Tibial nerve (tissue), 3 donors: ENCODE measurements around the gene LACTBL1.
"Not testable (repeated sequence)": the region's sequence is repeated elsewhere in the genome, so short reads cannot be mapped to it uniquely, and the experiment has no call there.

Experiments
- POLR2A ChIP-seq, 2 donors: fragments of 450-650 bp; IDR thresholded peaks; one replicate each; pipeline ENCODE4 v1.6.1; 2017; ENCODE audit warnings: antibody characterized with exemption in 2 of 2, mild to moderate bottlenecking in 2 of 2, moderate library complexity in 2 of 2
- TF ChIP-seq, protein P1 (sequence below), 5 experiments: fragments of 200-600 bp in 3 of 5; fragments of 450-650 bp in 2 of 5; sonication (generic) in 3 of 5; IDR thresholded peaks; one replicate each; pipeline ENCODE4 v1.5.1; 2016 to 2019; ENCODE audit warnings: antibody characterized with exemption in 5 of 5, mild to moderate bottlenecking in 3 of 5, moderate library complexity in 2 of 5

DNA sequence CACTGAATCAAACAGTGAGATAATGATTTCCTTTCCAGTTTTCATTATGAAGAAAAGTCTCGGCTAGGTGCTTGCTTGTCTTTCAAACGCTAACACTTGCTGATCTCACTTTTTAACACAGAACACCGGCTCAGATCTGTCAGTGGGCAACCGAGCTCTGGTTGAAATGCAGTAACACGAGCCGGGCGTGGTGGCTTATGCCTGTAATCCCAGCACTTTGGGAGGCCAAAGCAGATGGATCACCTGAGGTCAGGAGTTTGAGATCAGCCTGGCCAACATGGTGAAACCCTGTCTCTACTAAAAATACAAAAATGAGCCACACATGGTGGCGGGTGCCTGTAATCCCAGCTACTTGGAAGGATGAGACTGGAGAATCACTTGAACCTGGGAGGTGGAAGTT, 37.4 kb upstream of the LACTBL1 start:
- TF ChIP-seq POLR2A (IDR thresholded peaks at IDR 0.05): not testable (repeated sequence)
- TF ChIP-seq, protein P1, sequence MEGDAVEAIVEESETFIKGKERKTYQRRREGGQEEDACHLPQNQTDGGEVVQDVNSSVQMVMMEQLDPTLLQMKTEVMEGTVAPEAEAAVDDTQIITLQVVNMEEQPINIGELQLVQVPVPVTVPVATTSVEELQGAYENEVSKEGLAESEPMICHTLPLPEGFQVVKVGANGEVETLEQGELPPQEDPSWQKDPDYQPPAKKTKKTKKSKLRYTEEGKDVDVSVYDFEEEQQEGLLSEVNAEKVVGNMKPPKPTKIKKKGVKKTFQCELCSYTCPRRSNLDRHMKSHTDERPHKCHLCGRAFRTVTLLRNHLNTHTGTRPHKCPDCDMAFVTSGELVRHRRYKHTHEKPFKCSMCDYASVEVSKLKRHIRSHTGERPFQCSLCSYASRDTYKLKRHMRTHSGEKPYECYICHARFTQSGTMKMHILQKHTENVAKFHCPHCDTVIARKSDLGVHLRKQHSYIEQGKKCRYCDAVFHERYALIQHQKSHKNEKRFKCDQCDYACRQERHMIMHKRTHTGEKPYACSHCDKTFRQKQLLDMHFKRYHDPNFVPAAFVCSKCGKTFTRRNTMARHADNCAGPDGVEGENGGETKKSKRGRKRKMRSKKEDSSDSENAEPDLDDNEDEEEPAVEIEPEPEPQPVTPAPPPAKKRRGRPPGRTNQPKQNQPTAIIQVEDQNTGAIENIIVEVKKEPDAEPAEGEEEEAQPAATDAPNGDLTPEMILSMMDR (IDR thresholded peaks at IDR 0.05): not testable (repeated sequence)
